Measurements from ENCODE around the gene HS1BP3.

DNA sequence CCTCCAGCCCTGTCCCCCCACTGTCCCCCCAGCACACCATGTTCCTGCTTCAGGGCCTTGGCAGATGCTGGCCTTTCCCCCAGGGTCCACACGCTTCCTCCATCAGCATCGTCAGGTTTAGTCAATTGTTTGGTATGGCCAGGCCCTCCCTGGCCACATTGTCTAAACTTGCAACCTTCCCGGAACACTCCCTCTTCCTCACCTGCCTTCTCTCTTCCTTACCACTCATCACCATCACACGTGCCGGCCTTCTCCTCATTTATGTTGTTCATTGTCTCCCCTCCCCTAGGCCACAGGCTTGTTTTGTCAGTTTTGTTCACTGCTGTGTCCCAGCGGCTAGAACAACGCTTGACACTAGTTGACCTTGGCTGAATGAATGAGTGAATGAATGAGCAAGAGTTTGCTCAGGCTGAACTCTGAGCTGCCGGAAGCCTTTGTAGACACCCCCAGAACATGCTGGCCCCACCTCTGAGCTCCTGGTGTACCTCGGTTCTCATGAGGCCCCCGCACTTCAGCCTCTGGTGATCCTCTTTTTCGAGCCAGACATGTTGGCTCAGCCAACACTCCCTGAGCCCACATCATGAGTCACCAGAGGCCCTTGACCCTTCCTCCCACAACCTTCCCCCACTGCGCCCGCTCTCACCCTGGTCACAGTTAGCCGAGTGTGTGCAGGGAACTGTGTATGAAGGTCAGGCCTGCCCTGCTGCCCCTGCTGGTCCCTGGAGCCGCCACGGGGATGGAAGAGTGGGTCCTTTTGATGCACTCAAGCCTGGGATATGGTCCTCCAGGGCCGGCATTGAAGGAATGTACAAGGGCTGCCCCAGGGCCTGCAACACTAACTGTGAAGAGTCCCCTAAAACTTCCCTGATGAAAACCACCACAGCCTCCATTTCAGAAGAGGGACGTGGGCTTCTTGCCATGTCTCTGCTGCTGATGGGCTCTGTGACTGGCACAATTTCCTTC, 57.5 kb downstream of the HS1BP3 start:
- no peak for TF ChIP-seq CBX3 (IDR thresholded peaks at IDR 0.05; ENCODE audit: low read depth)
- no peak for TF ChIP-seq ZFX (IDR thresholded peaks at IDR 0.05)
- TF ChIP-seq, protein P1, sequence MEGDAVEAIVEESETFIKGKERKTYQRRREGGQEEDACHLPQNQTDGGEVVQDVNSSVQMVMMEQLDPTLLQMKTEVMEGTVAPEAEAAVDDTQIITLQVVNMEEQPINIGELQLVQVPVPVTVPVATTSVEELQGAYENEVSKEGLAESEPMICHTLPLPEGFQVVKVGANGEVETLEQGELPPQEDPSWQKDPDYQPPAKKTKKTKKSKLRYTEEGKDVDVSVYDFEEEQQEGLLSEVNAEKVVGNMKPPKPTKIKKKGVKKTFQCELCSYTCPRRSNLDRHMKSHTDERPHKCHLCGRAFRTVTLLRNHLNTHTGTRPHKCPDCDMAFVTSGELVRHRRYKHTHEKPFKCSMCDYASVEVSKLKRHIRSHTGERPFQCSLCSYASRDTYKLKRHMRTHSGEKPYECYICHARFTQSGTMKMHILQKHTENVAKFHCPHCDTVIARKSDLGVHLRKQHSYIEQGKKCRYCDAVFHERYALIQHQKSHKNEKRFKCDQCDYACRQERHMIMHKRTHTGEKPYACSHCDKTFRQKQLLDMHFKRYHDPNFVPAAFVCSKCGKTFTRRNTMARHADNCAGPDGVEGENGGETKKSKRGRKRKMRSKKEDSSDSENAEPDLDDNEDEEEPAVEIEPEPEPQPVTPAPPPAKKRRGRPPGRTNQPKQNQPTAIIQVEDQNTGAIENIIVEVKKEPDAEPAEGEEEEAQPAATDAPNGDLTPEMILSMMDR (IDR thresholded peaks at IDR 0.05 in 2 of 3, conservative IDR thresholded peaks at IDR 0.05 in 1 of 3; ENCODE audit: borderline replicate concordance in 1 of 3, insufficient read depth in 1 of 3, low read depth in 2 of 3, low read length in 2 of 3): no peak
- TF ChIP-seq TCF7L2 (IDR thresholded peaks at IDR 0.05; ENCODE audit: borderline replicate concordance, extremely low read depth, insufficient read depth, insufficient read length): no peak
- TF ChIP-seq ELF1 (IDR thresholded peaks at IDR 0.05; ENCODE audit: borderline replicate concordance, low read depth): no peak
- no peak for TF ChIP-seq EZH2 (IDR thresholded peaks at IDR 0.05)
- TF ChIP-seq POLR2AphosphoS5 (IDR thresholded peaks at IDR 0.05; ENCODE audit: low read depth, low read length): no peak
- no peak; the same call in 1 of the 2 replicates for TF ChIP-seq SP1 (IDR thresholded peaks at IDR 0.05; ENCODE audit: low read depth)
- no peak for TF ChIP-seq POLR2A (IDR thresholded peaks at IDR 0.05; ENCODE audit: borderline replicate concordance, extremely low read depth, insufficient read depth, insufficient read length)
- TF ChIP-seq, protein P2, sequence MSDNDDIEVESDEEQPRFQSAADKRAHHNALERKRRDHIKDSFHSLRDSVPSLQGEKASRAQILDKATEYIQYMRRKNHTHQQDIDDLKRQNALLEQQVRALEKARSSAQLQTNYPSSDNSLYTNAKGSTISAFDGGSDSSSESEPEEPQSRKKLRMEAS (IDR thresholded peaks at IDR 0.05): no peak
- TF ChIP-seq, protein P3, sequence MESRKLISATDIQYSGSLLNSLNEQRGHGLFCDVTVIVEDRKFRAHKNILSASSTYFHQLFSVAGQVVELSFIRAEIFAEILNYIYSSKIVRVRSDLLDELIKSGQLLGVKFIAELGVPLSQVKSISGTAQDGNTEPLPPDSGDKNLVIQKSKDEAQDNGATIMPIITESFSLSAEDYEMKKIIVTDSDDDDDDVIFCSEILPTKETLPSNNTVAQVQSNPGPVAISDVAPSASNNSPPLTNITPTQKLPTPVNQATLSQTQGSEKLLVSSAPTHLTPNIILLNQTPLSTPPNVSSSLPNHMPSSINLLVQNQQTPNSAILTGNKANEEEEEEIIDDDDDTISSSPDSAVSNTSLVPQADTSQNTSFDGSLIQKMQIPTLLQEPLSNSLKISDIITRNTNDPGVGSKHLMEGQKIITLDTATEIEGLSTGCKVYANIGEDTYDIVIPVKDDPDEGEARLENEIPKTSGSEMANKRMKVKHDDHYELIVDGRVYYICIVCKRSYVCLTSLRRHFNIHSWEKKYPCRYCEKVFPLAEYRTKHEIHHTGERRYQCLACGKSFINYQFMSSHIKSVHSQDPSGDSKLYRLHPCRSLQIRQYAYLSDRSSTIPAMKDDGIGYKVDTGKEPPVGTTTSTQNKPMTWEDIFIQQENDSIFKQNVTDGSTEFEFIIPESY (IDR thresholded peaks at IDR 0.05; ENCODE audit: extremely low read depth, insufficient replicate concordance, low read length): no peak
- TF ChIP-seq, protein P4, sequence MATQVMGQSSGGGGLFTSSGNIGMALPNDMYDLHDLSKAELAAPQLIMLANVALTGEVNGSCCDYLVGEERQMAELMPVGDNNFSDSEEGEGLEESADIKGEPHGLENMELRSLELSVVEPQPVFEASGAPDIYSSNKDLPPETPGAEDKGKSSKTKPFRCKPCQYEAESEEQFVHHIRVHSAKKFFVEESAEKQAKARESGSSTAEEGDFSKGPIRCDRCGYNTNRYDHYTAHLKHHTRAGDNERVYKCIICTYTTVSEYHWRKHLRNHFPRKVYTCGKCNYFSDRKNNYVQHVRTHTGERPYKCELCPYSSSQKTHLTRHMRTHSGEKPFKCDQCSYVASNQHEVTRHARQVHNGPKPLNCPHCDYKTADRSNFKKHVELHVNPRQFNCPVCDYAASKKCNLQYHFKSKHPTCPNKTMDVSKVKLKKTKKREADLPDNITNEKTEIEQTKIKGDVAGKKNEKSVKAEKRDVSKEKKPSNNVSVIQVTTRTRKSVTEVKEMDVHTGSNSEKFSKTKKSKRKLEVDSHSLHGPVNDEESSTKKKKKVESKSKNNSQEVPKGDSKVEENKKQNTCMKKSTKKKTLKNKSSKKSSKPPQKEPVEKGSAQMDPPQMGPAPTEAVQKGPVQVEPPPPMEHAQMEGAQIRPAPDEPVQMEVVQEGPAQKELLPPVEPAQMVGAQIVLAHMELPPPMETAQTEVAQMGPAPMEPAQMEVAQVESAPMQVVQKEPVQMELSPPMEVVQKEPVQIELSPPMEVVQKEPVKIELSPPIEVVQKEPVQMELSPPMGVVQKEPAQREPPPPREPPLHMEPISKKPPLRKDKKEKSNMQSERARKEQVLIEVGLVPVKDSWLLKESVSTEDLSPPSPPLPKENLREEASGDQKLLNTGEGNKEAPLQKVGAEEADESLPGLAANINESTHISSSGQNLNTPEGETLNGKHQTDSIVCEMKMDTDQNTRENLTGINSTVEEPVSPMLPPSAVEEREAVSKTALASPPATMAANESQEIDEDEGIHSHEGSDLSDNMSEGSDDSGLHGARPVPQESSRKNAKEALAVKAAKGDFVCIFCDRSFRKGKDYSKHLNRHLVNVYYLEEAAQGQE (IDR thresholded peaks at IDR 0.05; ENCODE audit: low read depth): no peak
- TF ChIP-seq CEBPB (IDR thresholded peaks at IDR 0.05; ENCODE audit: low read depth): no peak
- no peak for TF ChIP-seq RAD21 (IDR thresholded peaks at IDR 0.05; ENCODE audit: low read depth)

Data from HCT116 (cell line).